Stimulated activated CD8-positive, alpha-beta memory T cell treated with anti-CD3 and anti-CD28 coated beads, Interleukin-7, amount 100 ng/mL, for 24 hours (primary cell): ENCODE measurements around the gene FOXJ3.

Experiments used
- DNase-seq: peaks from one replicate; pipeline ENCODE4 v3.0.0-alpha.2; 2020; ENCODE audit warnings: low read depth

FOXJ3 gene

GRCh38 chr1:42335050-42335808 is at the start of gene FOXJ3:
Gene FOXJ3 (minus strand): TSS chr1:42335235. CDS start chr1:42311093, 24,142 bp downstream.
- DNase-seq = peak; percentile 85

GRCh38 chr1:42381280-42381673 is 46.2 kb upstream of the FOXJ3 start:
- no peak for DNase-seq

- DNase-seq = peak; percentile 12
These were observed 45.7 kb upstream of the FOXJ3 start, which contains the start of gene RIMKLA for GRCh38 chr1:42380586-42381279. Gene RIMKLA (plus strand): TSS chr1:42380792. CDS start chr1:42380935, 143 bp downstream.

- no peak for DNase-seq
These were observed 45.0 kb upstream of the FOXJ3 start for GRCh38 chr1:42379794-42380585.

DNA sequence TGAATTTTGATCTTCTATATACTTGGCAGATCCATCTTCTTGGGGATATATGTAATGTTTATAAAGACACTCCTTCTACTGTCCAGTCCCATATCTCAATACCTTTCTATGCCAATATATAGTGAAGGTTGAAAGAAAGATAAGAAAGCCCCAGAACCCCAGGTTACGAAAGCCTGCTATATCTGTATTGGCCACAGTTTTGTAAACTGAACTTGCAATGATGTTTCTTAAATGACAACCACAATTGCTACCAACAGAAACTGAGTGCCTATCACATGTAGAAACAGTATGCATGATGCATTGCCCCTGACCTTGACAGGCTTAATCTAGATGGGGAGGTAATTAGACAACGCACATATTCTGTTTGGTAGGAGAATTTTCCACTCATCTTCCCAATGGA is 37.8 kb upstream of the FOXJ3 start:
- no peak for DNase-seq

- no peak for DNase-seq
These were observed 36.0 kb upstream of the FOXJ3 start for GRCh38 chr1:42370876-42371549.

- no peak for DNase-seq
These were observed 34.4 kb upstream of the FOXJ3 start for GRCh38 chr1:42369471-42369870.

DNA sequence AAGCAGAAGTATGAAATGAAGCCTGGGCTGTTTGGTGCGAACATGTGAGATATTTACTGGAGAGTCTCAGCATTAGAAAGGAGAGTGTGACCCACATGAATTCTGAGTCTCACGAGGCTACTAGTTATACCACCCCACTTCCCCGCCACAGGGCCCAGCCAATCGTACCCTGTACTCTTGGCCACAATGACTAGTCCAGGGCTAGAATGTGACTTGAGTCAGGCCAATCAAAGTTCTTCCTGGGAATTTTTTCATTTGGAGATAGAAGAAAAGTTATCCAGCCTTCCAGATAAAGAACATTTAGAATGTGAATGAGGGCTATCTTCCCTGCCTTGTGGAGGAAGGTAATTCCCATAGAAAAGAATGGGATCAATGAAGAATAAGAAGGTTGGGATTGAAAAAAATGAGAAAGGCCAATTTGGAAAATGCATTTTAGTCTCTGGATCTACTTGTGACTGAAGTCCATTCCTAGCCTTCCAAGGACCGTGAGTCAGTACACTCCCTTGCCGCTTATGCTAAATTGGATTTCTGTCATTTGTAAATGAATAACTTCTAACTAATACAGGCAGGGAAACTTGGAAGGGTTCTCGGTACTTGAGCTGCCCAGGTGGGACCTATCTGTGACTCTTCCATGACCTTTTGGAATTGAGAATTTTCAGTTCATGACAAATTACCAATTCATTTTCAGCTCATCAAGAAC is 33.2 kb upstream of the FOXJ3 start:
- DNase-seq = no peak

- DNase-seq = no peak
These were observed 30.1 kb upstream of the FOXJ3 start for GRCh38 chr1:42365118-42365517.

- DNase-seq = no peak
These were observed 29.5 kb upstream of the FOXJ3 start for GRCh38 chr1:42364542-42364941.

DNA sequence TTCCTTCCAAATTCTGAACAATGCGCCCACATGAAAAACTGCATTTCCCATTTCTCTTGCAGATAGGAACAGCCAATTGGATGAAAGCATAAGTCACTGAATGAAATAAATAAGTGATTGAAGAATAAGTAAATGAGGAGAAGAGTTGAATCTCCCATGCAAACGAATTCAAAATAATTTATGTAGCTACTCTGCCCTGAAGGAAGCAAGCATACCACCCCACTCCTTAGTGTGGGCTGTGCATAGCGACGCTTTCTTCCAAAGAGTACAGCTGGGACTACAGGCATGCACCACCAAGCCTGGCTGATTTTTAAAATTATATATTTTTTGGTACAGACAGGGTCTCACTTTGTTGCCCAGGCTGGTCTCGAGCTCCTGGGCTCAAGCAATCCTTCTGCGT is 29.1 kb upstream of the FOXJ3 start:
- DNase-seq = no peak

DNA sequence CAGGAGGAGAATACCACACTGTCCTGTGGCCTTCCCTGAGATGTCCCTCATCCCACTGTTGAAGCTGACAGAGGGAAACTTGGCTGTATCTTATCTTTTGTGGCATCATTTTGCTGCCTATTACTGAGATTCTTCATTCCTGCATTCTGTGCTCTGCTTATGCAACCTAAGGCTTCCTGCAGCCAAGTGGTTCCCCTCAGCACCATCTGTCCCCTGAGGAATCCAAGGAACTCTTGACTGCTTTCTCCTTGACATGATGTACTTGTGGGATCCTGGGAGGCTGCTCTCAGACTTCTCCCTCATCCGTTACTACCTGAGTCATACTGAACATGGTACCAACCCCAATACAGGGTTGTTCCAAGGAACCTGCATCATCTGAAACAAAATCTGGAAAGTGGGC is 24.4 kb upstream of the FOXJ3 start:
- no peak for DNase-seq

DNA sequence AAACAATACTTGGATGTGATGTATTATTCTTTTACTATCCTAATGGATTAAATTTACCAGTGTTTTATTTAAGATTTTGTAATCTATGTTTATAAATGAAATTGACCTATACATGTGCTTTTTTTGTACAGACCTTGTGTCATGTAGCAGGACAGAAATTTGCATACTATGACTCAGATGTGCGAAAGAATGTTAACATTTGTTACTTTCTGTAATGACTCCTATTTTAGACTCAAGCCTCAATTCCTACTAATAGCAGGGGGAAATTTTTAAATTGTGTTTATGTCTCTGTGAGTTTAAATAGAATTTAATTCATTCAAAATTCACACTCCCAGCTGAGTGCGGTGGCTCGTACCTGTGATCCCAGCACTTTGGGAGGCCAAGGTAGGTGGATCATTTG is 23.8 kb upstream of the FOXJ3 start:
- no peak for DNase-seq

DNA sequence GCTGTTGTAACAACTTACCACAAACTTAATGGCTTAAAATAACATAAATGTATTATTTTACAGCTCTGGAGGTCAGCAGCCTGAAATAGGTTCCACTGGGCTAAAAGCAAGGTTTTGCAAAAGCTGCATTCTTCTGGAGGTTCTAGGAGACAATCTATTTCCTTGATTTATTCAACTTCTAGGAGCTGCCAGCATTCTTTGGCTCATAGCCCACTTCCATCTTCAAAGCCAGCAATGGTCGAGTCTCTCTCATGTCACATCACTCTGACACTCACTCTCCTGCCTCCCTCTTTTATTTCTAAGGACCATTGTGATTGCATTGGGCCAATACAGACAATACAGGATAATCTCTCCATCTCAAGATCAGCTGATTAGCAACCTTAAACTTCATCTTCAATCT is 15.1 kb upstream of the FOXJ3 start:
- DNase-seq = no peak

GRCh38 chr1:42348498-42348897 is 13.5 kb upstream of the FOXJ3 start:
- no peak for DNase-seq

DNA sequence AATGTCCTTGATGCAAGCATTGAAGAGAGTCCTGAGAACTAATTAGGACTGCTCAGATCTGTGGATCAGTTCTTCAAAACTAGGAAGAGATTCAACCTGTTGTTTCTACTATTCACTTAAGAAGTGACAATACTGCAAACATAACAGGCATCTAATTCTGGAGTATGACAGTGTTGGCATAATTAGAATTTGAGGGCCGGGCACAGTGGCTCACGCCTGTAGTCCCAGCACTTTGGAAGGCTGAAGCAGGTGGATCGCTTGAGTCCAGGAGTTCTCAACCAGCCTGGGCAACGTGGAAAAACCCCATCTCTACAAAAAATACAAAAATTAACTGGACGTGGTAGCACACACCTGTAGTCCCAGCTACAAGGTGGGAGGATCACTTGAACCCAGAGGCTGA is 8.0 kb upstream of the FOXJ3 start:
- DNase-seq = no peak

GRCh38 chr1:42340901-42341300 is 5.9 kb upstream of the FOXJ3 start:
- DNase-seq = no peak

GRCh38 chr1:42340093-42340492 is 5.1 kb upstream of the FOXJ3 start:
- no peak for DNase-seq

GRCh38 chr1:42336978-42337377 is 1.9 kb upstream of the FOXJ3 start:
- no peak for DNase-seq

- DNase-seq = no peak
These were observed 929 bp upstream of the FOXJ3 start for GRCh38 chr1:42335809-42336518.
